NCI-H1417 treated with DMSO at 0.1 percent for 48 hours (cell line): ENCODE measurements around the gene BHLHE23.
"Not testable (repeated sequence)": the region's sequence is repeated elsewhere in the genome, so short reads cannot be mapped to it uniquely, and the experiment has no call there.

ENCODE experiments used
- DNase-seq: peaks from one replicate; lab custom pipeline; 2025; lab: John Stamatoyannopoulos, UW

Gene BHLHE23

GRCh38 chr20:62960446-62961309 is 46.1 kb downstream of the BHLHE23 start:
- DNase-seq, result not testable (repeated sequence)

GRCh38 chr20:62959998-62960436 is 46.7 kb downstream of the BHLHE23 start:
- DNase-seq, result no peak

GRCh38 chr20:62959101-62959971 is 47.4 kb downstream of the BHLHE23 start:
- no peak for DNase-seq

GRCh38 chr20:62958388-62959100 is 48.2 kb downstream of the BHLHE23 start:
- DNase-seq, result no peak

GRCh38 chr20:62957136-62958117 is 49.3 kb downstream of the BHLHE23 start:
- no peak for DNase-seq

GRCh38 chr20:62956387-62957135 is 50.2 kb downstream of the BHLHE23 start:
- DNase-seq, result no peak
